ENCODE measurements around the gene ITGB2.

Gene ITGB2

GRCh38 chr21:44858291-44858690 is 62.4 kb downstream of the ITGB2 start:
- TF ChIP-seq JUND (IDR thresholded peaks at IDR 0.05; ENCODE audit: low read depth), result no peak
- DNase-seq (ENCODE audit: low read depth in 1 of 2, low spot score in 1 of 2), result peak in 1 of 2 experiments; percentile 80
- in situ Hi-C loops (cut with HindIII; ENCODE audit: low pct_unique_long_range_greater_than_20kb, low sequenced_read_pairs), result no loop called here

DNA sequence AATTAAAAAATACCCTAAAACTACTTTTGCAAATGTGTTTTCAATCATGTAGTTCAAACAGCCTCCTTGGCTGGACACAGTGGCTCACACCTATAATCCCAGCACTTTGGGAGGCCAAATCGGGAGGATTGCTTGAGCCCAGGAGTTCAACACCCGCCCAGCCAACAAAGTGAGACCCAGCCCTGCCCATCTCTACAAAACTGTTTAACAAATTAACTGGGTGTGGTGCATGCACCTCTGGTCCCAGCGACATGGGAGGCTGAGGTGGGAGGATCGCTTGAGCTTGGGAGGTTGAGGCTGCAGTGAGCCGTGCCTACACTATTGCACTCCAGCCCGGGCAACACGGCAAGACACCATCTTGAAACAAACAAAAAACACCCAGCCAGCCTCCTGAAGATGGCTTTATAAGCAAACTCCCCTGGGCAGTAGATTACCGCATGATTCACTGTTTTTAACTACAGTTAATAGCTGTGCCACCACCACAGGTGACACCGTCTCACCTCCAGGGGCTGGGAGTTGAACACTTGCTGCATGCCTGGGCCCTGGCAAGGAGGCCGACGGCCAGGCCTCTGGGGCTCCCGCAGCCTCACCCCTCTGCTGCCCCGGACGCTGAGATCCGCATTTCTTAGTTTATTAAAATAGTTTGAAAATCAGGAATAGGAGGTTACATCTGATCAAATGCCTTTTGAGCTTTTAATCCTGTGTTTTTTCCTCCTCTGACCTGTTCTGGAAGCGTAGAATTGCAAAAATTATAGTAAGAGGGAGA is 63.4 kb downstream of the ITGB2 start:
- no peak for TF ChIP-seq JUND (IDR thresholded peaks at IDR 0.05; ENCODE audit: low read depth)
- no peak for DNase-seq (ENCODE audit: low read depth in 1 of 2, low spot score in 1 of 2)
- in situ Hi-C loops (cut with HindIII; ENCODE audit: low pct_unique_long_range_greater_than_20kb, low sequenced_read_pairs), result no loop called here

DNA sequence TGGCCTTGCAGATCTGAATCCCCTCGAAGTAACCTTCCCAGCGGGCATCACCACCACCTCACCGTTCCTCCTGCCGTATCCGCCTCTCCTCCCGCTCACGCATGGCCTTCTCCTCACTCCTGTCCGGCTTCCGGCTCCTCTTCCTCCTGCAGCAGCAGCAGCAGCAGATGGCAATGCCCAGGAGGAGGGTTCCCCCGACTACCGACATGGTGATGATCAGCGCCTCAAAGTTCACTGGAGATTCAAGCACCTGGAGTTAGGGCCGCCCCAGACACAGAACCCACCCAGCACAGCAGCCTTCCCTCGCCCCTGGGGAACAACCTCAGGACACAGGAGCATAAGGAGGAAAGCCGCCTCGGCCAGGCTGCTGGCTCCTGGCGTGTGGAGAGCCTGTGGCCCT is 64.6 kb downstream of the ITGB2 start:
- in situ Hi-C loops (cut with HindIII; ENCODE audit: low pct_unique_long_range_greater_than_20kb, low sequenced_read_pairs), result no loop called here
- no peak for DNase-seq (ENCODE audit: low read depth in 1 of 2, low spot score in 1 of 2)
- TF ChIP-seq JUND (IDR thresholded peaks at IDR 0.05; ENCODE audit: low read depth), result no peak

- TF ChIP-seq JUND (IDR thresholded peaks at IDR 0.05; ENCODE audit: low read depth), result no peak
- in situ Hi-C loops (cut with HindIII; ENCODE audit: low pct_unique_long_range_greater_than_20kb, low sequenced_read_pairs), result no loop called here
- no peak for DNase-seq (ENCODE audit: low read depth in 1 of 2, low spot score in 1 of 2)
These were observed 65.1 kb downstream of the ITGB2 start for GRCh38 chr21:44855572-44855971.

GRCh38 chr21:44854664-44855446 is 65.8 kb downstream of the ITGB2 start:
- no peak for TF ChIP-seq JUND (IDR thresholded peaks at IDR 0.05; ENCODE audit: low read depth)
- no peak for DNase-seq (ENCODE audit: low read depth in 1 of 2, low spot score in 1 of 2)
- in situ Hi-C loops (cut with HindIII; ENCODE audit: low pct_unique_long_range_greater_than_20kb, low sequenced_read_pairs), result no loop called here

DNA sequence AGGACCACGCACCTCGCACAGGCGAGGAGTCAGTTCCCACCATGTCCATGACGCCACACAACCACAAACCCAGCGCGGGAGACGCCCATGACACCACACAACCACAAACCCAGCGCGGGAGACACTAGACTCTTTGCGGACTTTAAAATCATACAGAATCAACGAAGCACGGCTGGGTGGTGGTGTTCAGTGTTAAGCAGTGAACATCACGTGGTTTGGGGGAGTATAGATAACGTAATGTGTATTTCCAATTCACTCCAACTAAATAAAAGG is 66.4 kb downstream of the ITGB2 start:
- DNase-seq (ENCODE audit: low read depth in 1 of 2, low spot score in 1 of 2), result no peak
- TF ChIP-seq JUND (IDR thresholded peaks at IDR 0.05; ENCODE audit: low read depth), result no peak
- in situ Hi-C loops (cut with HindIII; ENCODE audit: low pct_unique_long_range_greater_than_20kb, low sequenced_read_pairs), result no loop called here

DNA sequence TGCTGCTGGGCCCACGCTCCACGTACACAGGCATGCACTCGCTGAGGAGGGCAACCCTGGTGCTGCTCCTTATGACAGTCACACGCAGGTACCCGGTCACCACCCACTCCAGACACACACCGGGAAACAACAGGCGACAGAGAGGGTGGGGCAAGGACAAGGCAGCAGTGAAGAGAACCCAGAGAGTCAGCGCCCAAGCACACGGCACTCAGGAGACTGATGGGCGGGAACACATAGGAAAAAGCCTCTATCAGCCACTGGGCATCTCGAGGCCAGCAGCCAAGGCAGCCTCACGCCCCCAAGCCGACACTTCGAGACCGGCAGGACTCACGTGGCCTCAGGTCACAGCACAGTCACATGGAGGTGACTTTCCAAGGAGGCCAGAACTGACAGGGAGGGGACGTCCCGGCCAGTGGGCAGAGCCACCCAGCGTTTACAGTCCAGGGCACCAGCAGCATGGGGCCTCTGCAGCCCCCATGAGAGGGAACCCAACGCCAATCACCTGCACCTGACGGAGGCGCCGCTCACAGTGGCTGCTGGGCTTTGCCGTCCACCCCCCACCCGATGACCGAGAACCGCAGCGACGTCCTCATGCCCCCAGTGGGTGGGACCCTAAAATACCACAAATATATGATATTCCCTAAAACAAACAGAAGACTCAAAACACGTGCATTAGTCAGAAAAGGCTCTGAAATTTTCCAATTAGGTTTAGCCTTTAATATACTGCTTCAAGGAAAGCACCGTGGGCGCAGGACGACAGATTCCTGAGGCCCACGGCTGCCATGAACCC is 66.9 kb downstream of the ITGB2 start:
- no peak for DNase-seq (ENCODE audit: low read depth in 1 of 2, low spot score in 1 of 2)
- TF ChIP-seq JUND (IDR thresholded peaks at IDR 0.05; ENCODE audit: low read depth), result no peak
- in situ Hi-C loops (cut with HindIII; ENCODE audit: low pct_unique_long_range_greater_than_20kb, low sequenced_read_pairs), result no loop called here

DNA sequence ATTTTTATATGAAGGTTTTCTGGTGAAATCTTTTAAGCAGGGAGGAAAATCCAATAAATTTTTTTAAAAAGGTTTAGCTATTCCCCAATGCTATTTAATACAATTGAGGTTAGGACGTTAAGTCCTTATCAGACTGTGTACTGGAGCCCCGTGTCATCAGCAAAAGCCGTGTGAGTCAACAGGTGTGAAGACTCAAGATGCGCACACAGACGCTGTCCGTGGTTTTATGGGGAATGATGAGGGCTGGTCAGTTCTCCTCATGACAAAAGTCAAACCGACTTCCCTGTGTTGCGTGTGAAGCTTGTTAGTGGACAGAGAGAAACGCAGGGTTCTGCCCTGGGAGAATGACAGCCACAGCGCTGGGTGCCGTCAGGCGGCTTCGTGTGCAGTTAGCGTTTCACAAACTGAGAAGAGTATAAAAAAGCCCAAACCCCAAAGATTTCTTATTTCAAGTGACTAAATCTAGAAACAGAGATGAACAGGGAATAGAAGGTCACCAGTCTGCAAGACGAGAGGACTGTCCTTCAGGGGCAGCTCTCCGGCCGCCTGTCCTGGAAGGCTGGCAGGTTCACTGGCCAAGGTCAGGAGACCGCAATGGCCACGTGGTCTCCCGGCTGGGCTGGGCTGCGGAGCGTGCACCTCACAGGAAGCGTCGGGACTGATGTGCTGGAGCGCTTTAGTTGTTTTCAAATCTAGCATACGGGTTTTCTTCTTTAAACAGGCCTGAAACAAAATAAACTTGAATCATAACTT is 69.6 kb downstream of the ITGB2 start:
- no peak for TF ChIP-seq JUND (IDR thresholded peaks at IDR 0.05; ENCODE audit: low read depth)
- no peak for DNase-seq (ENCODE audit: low read depth in 1 of 2, low spot score in 1 of 2)
- in situ Hi-C loops (cut with HindIII; ENCODE audit: low pct_unique_long_range_greater_than_20kb, low sequenced_read_pairs), result no loop called here

GRCh38 chr21:44850208-44850800 is 70.4 kb downstream of the ITGB2 start:
- in situ Hi-C loops (cut with HindIII; ENCODE audit: low pct_unique_long_range_greater_than_20kb, low sequenced_read_pairs), result no loop called here
- DNase-seq (ENCODE audit: low read depth in 1 of 2, low spot score in 1 of 2), result no peak
- TF ChIP-seq JUND (IDR thresholded peaks at IDR 0.05; ENCODE audit: low read depth), result no peak

GRCh38 chr21:44849616-44850130 is 71.0 kb downstream of the ITGB2 start:
- in situ Hi-C loops (cut with HindIII; ENCODE audit: low pct_unique_long_range_greater_than_20kb, low sequenced_read_pairs), result no loop called here
- DNase-seq (ENCODE audit: low read depth in 1 of 2, low spot score in 1 of 2), result no peak
- no peak for TF ChIP-seq JUND (IDR thresholded peaks at IDR 0.05; ENCODE audit: low read depth)

GRCh38 chr21:44848821-44849521 is 71.7 kb downstream of the ITGB2 start:
- TF ChIP-seq JUND (IDR thresholded peaks at IDR 0.05; ENCODE audit: low read depth), result no peak
- DNase-seq (ENCODE audit: low read depth in 1 of 2, low spot score in 1 of 2), result no peak
- in situ Hi-C loops (cut with HindIII; ENCODE audit: low pct_unique_long_range_greater_than_20kb, low sequenced_read_pairs), result no loop called here
